Measurements from ENCODE around the gene XIST.
"Not testable (repeated sequence)": the region's sequence is repeated elsewhere in the genome, so short reads cannot be mapped to it uniquely, and the experiment has no call there.

The XIST gene

DNA sequence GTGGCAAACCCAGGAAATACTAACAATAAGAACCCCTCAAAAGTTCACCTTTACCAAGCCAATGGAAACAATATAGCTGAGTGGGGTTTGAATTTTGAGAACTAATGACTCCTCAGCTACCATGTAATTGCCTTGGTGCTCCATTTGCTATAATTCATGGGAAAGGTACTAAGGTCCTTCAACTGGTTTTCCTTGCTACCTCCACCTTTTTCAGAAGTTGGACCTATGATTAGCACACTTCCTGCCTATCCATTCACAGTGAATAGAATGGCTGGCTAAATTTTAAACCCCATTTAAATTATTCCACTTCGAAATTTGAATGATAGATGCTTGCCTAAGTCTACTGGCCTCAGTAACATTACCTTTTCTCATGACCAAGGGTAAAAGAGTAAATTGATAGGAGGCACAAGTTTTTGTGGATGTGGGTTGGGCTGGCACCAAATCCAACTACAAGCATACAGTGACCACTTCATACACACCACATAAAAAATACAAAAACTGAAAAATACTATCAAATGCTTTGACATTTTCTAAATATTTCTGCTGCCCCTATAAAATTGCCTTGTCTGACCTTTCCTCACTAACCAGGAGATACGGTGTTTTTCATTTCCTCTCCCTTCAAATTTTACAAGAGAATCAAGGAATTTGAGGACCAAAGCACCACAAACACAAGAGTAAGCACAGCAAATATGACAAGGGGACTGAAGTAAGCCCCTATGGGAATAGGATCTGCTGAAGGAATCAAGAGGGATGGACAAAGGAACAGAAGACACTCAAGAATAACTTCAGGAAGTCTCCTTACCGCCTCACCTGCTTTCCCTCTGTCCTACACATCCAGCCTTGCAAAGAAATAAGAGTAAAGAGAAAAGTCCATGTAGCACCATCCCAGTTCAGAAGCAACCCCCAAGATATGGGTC lies 34.1 kb downstream of the XIST start:
- Histone ChIP-seq H2BK5ac (ENCODE audit: low read length) (no peak overlapping the region), H2AK5ac (ENCODE audit: low read length) (no peak overlapping the region), H3K9ac (ENCODE audit: low read length) (no peak overlapping the region), H4K5ac (ENCODE audit: low read length) (no peak overlapping the region), H3K36me3 (ENCODE audit: control insufficient read depth, insufficient read depth, low read length) (no peaks in the 10 kb centered on the region), H3K23ac (ENCODE audit: low read length) (no peak overlapping the region), H3K4me2 (ENCODE audit: low read length) (no peak overlapping the region), H3K4me1 (ENCODE audit: control insufficient read depth, low read depth, low read length) (no peaks in the 10 kb centered on the region), H2BK15ac (replicated peaks; ENCODE audit: low read depth) (no peak overlapping the region), H3K18ac (ENCODE audit: low read length) (no peak overlapping the region), H3K27me3 (ENCODE audit: insufficient read depth, low read length, poor library complexity) (no peaks in the 10 kb centered on the region), H3K4ac (ENCODE audit: low read depth, low read length) (no peak overlapping the region), H4K8ac (ENCODE audit: low read depth, low read length) (no peak overlapping the region), H3K27ac (ENCODE audit: low read depth, low read length) (no peak overlapping the region), H2BK120ac (ENCODE audit: low read depth, low read length) (no peak overlapping the region), H3K79me1 (ENCODE audit: low read length) (no peaks in the 10 kb centered on the region), H3K4me3 (ENCODE audit: low read length) (no peak overlapping the region), H3K56ac (ENCODE audit: low read length) (no peak overlapping the region), H3K79me2 (ENCODE audit: control insufficient read depth, insufficient read depth, low read length) (no peaks in the 10 kb centered on the region)
- DNase-seq, result no peak
- WGBS (ENCODE audit: extremely low coverage, insufficient coverage, low lambda C conversion rate), result no CpG with 5 or more reads among the region's 3 CpGs

DNA sequence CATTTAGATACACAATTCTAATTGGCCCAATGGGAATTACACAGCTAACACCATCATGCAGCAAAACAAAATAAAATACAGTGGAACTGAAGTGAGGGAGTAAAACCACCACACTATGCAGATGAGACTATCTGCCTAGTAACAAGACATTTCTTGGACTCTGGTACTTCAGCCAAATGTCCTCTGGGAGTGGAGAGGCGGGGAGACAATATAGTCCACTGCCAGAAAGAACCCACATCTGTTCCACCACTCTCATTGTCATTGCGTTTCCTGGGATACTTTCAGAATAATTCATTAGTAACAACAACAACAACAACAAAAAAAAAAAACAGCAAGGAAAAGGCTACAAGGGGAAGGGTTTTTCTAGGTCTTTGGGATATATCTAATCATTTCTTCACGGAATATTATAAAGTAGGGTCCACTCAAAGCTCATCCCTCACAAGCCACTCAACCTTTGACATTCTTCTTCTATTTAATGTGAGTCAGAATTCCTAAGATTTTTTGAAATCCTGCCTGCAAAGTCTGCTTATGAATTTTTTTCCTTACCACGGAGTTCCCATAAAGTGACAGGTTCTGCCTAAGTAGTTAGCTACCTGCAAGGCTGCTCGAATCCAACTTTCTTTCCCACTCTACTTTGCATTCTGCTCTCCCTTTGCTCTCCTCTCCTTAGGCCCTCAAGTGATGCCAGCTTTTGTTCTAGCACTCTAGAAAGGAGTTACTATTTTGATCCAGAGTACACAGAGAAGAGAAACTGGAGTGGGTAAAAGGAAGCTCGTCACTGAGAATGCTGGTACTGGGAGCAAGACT lies 34.9 kb downstream of the XIST start:
- no peaks in the 10 kb centered on the region for H3K27me3 ChIP-seq (ENCODE audit: insufficient read depth, low read length, poor library complexity)
- H3K18ac ChIP-seq (ENCODE audit: low read length), result no peak overlapping the region
- no peak overlapping the region for H2AK5ac ChIP-seq (ENCODE audit: low read length)
- no peak overlapping the region for H3K56ac ChIP-seq (ENCODE audit: low read length)
- H2BK120ac ChIP-seq (ENCODE audit: low read depth, low read length), result no peak overlapping the region
- no peaks in the 10 kb centered on the region for H3K79me2 ChIP-seq (ENCODE audit: control insufficient read depth, insufficient read depth, low read length)
- no peak overlapping the region for H3K23ac ChIP-seq (ENCODE audit: low read length)
- no peak overlapping the region for H3K4me3 ChIP-seq (ENCODE audit: low read length)
- no peaks in the 10 kb centered on the region for H3K79me1 ChIP-seq (ENCODE audit: low read length)
- WGBS (ENCODE audit: extremely low coverage, insufficient coverage, low lambda C conversion rate), result no CpG with 5 or more reads among the region's 6 CpGs
- no peak overlapping the region for H3K4me2 ChIP-seq (ENCODE audit: low read length)
- H4K5ac ChIP-seq (ENCODE audit: low read length), result no peak overlapping the region
- no peak overlapping the region for H3K27ac ChIP-seq (ENCODE audit: low read depth, low read length)
- H3K4ac ChIP-seq (ENCODE audit: low read depth, low read length), result no peak overlapping the region
- H2BK15ac ChIP-seq (replicated peaks; ENCODE audit: low read depth), result no peak overlapping the region
- DNase-seq, result no peak
- no peak overlapping the region for H2BK5ac ChIP-seq (ENCODE audit: low read length)
- H4K8ac ChIP-seq (ENCODE audit: low read depth, low read length), result no peak overlapping the region
- no peak overlapping the region for H3K9ac ChIP-seq (ENCODE audit: low read length)
- H3K36me3 ChIP-seq (ENCODE audit: control insufficient read depth, insufficient read depth, low read length), result no peaks in the 10 kb centered on the region
- no peaks in the 10 kb centered on the region for H3K4me1 ChIP-seq (ENCODE audit: control insufficient read depth, low read depth, low read length)

DNA sequence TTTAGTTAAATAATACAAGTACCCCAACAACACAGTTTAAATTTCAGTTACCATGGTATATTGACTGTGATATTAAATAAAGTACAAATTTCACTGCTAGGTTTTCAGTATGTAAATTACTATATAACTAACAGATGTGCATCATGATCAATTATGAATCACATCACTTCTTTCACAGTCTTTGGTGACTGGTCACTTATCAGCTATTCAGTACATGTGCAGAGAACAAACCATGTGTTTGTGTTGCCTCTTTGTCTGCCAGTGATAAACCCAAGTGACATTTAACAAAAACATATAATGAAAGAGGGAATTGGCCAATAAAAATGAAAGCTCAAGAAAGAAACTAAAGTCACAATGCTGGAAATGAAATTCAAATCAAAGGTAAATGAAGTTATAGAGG lies 40.3 kb downstream of the XIST start:
- Histone ChIP-seq H3K79me1 (ENCODE audit: low read length) (no peaks in the 10 kb centered on the region), H3K27ac (ENCODE audit: low read depth, low read length) (no peak overlapping the region), H3K4me1 (ENCODE audit: control insufficient read depth, low read depth, low read length) (no peaks in the 10 kb centered on the region), H3K36me3 (ENCODE audit: control insufficient read depth, insufficient read depth, low read length) (no peaks in the 10 kb centered on the region), H3K18ac (ENCODE audit: low read length) (no peak overlapping the region), H3K4me3 (ENCODE audit: low read length) (no peak overlapping the region), H2BK15ac (replicated peaks; ENCODE audit: low read depth) (no peak overlapping the region), H2BK120ac (ENCODE audit: low read depth, low read length) (no peak overlapping the region), H4K8ac (ENCODE audit: low read depth, low read length) (no peak overlapping the region), H3K4ac (ENCODE audit: low read depth, low read length) (no peak overlapping the region), H4K5ac (ENCODE audit: low read length) (no peak overlapping the region), H3K56ac (ENCODE audit: low read length) (no peak overlapping the region), H2BK5ac (ENCODE audit: low read length) (no peak overlapping the region), H3K27me3 (ENCODE audit: insufficient read depth, low read length, poor library complexity) (no peaks in the 10 kb centered on the region), H3K79me2 (ENCODE audit: control insufficient read depth, insufficient read depth, low read length) (no peaks in the 10 kb centered on the region), H3K23ac (ENCODE audit: low read length) (no peak overlapping the region), H2AK5ac (ENCODE audit: low read length) (no peak overlapping the region), H3K9ac (ENCODE audit: low read length) (no peak overlapping the region), H3K4me2 (ENCODE audit: low read length) (no peak overlapping the region)
- DNase-seq, result no peak

- H3K9ac ChIP-seq (ENCODE audit: low read length); DNase-seq; H4K5ac ChIP-seq (ENCODE audit: low read length); H3K4me1 ChIP-seq (ENCODE audit: control insufficient read depth, low read depth, low read length); H3K79me2 ChIP-seq (ENCODE audit: control insufficient read depth, insufficient read depth, low read length); H2BK5ac ChIP-seq (ENCODE audit: low read length); H2AK5ac ChIP-seq (ENCODE audit: low read length); H3K23ac ChIP-seq (ENCODE audit: low read length); H3K27me3 ChIP-seq (ENCODE audit: insufficient read depth, low read length, poor library complexity); H3K27ac ChIP-seq (ENCODE audit: low read depth, low read length); H3K56ac ChIP-seq (ENCODE audit: low read length); H2BK15ac ChIP-seq (replicated peaks; ENCODE audit: low read depth); H2BK120ac ChIP-seq (ENCODE audit: low read depth, low read length); H4K8ac ChIP-seq (ENCODE audit: low read depth, low read length); H3K4me2 ChIP-seq (ENCODE audit: low read length); H3K18ac ChIP-seq (ENCODE audit: low read length); H3K4me3 ChIP-seq (ENCODE audit: low read length); H3K79me1 ChIP-seq (ENCODE audit: low read length); H3K4ac ChIP-seq (ENCODE audit: low read depth, low read length); H3K36me3 ChIP-seq (ENCODE audit: control insufficient read depth, insufficient read depth, low read length): not testable (repeated sequence)
- no CpG with 5 or more reads among the region's 1 CpG for WGBS (ENCODE audit: extremely low coverage, insufficient coverage, low lambda C conversion rate)
Measured at GRCh38 chrX:73804109-73804508, 48.4 kb downstream of the XIST start.

DNA sequence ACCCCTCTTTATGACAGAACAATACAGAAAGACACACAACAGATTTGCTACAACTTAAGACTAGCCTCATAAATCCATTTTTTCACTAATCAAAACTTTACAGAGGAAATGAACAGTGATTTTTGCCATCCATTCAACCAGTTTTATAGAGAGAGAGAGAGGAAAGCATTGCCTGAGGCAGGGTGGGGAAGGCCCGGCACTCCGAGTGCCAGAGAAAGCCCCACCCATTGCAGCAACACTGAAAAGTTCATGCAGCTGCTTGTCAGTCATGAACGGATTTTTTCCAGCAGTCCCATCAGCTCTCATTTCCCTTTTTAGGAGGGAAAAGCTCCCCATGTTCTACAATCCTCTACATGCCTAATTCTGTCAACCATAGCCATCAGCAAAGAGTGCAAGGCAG lies 52.6 kb downstream of the XIST start:
- Histone ChIP-seq H2AK5ac (ENCODE audit: low read length) (no peak overlapping the region), H2BK5ac (ENCODE audit: low read length) (no peak overlapping the region), H3K4me3 (ENCODE audit: low read length) (no peak overlapping the region), H3K36me3 (ENCODE audit: control insufficient read depth, insufficient read depth, low read length) (no peaks in the 10 kb centered on the region), H3K4ac (ENCODE audit: low read depth, low read length) (no peak overlapping the region), H3K27ac (ENCODE audit: low read depth, low read length) (no peak overlapping the region), H3K9ac (ENCODE audit: low read length) (no peak overlapping the region), H3K18ac (ENCODE audit: low read length) (no peak overlapping the region), H3K56ac (ENCODE audit: low read length) (no peak overlapping the region), H3K27me3 (ENCODE audit: insufficient read depth, low read length, poor library complexity) (no peaks in the 10 kb centered on the region), H4K5ac (ENCODE audit: low read length) (no peak overlapping the region), H3K79me2 (ENCODE audit: control insufficient read depth, insufficient read depth, low read length) (no peaks in the 10 kb centered on the region), H2BK15ac (replicated peaks; ENCODE audit: low read depth) (no peak overlapping the region), H4K8ac (ENCODE audit: low read depth, low read length) (no peak overlapping the region), H3K4me2 (ENCODE audit: low read length) (no peak overlapping the region), H3K23ac (ENCODE audit: low read length) (no peak overlapping the region), H3K79me1 (ENCODE audit: low read length) (no peaks in the 10 kb centered on the region), H3K4me1 (ENCODE audit: control insufficient read depth, low read depth, low read length) (no peaks in the 10 kb centered on the region), H2BK120ac (ENCODE audit: low read depth, low read length) (no peak overlapping the region)
- no CpG with 5 or more reads among the region's 3 CpGs for WGBS (ENCODE audit: extremely low coverage, insufficient coverage, low lambda C conversion rate)
- DNase-seq, result no peak
